ENCODE results near the gene SDF2. TPM values are rescaled to one million over a fixed set of nuclear protein-coding genes. Genes with fewer than 3 reads are reported as not detected.
A peak's percentile ranks its signal among the peaks of the same experiment; 100 is the strongest.
"Not testable (repeated sequence)": the region's sequence is repeated elsewhere in the genome, so short reads cannot be mapped to it uniquely, and the experiment has no call there.

The SDF2 gene
- total RNA-seq, 1 experiment from 2014 or later = 112 TPM

GRCh38 chr17:28685366-28685765 is 23.7 kb upstream of the SDF2 start:
- no peak for DNase-seq (ENCODE audit: low spot score)

- peak; percentile 59 for DNase-seq (ENCODE audit: low spot score)
Measured at GRCh38 chr17:28684963-28685362, 23.3 kb upstream of the SDF2 start.

- no peak for DNase-seq (ENCODE audit: low spot score)
Measured at GRCh38 chr17:28682655-28683054, 20.9 kb upstream of the SDF2 start.

- DNase-seq (ENCODE audit: low spot score) = no peak
Measured at GRCh38 chr17:28675980-28676379, 14.3 kb upstream of the SDF2 start.

DNA sequence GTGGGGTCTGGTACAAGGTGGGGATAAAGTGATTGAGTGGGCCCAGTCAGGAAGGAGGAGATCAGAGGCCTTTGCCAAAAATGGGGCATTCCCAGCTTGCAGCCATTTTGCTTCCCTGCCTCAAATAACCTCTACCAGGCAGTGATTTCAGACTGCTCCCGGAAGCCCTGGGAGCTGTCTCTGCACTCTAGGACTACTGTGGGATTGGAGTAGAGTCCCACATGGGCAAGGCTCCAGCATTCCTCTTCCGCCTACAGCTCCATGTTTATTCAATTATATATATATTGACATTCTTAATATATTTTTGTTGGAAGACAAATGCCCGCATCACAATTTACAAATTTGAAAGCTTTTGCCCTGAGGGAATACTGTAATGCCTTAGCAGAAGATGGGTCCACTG is 13.8 kb upstream of the SDF2 start:
- DNase-seq (ENCODE audit: low spot score) = no peak

- DNase-seq (ENCODE audit: low spot score) = no peak
Measured at GRCh38 chr17:28669918-28670317, 8.2 kb upstream of the SDF2 start.

- DNase-seq (ENCODE audit: low spot score) = no peak
Measured at GRCh38 chr17:28667870-28668269, 6.2 kb upstream of the SDF2 start.

DNA sequence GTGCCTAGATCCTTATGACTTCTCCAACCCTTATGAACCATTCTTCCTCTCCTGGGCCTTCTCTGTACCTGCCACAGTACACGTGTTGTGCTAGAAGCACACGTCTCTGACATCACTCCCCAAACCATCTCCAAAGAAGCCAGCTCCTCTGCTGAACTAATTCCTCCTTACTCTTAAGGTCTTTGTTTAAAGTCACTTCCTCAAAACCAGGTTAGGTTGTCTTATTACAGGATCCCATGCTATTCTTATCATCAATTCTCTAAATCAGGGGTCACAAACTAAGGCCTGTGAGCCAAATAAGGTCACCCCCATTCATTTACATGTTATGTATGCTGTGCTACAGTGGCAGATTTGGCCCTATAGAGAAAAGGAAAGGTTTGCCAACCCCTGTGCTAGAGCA is 4.3 kb upstream of the SDF2 start:
- DNase-seq (ENCODE audit: low spot score) = no peak

DNA sequence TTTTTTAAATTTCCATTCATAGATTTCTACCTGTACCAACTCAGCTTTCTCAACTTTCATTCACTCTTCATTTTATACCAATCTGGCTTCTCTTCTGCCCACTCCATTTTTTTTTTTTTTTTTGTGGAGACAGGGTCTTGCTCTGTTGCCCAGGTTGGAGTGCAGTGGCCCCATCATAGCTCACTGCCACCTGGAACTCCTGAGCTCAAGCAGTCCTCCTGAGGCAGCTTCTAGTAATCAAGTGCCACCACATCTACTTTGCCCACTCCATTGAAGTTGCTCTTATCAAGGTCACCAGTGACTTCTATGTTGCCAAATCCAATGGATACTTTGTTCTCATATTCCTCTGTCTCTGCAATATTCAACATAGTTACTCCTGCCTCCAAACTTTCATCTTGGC is 2.0 kb upstream of the SDF2 start:
- no peak for DNase-seq (ENCODE audit: low spot score)

- DNase-seq (ENCODE audit: low spot score) = no peak
Measured at GRCh38 chr17:28662527-28662829, 772 bp upstream of the SDF2 start.

DNA sequence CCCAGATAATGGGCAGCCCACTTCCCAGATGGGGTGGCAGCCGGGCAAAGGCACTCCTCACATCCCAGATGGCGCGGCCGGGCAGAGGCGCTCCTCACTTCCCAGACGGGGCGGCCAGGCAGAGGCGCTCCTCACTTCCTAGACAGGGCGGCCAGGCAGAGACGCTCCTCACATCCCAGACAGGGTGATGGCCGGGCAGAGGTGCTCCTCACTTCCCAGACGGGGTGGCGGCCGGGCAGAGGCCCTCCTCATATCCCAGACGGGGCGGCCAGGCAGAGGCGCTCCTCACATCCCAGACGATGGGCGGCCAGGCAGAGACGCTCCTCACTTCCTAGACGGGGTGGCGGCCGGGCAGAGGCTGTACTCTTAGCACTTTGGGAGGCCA is 2.2 kb downstream of the SDF2 start:
- DNase-seq (ENCODE audit: low spot score) = not testable (repeated sequence)

DNA sequence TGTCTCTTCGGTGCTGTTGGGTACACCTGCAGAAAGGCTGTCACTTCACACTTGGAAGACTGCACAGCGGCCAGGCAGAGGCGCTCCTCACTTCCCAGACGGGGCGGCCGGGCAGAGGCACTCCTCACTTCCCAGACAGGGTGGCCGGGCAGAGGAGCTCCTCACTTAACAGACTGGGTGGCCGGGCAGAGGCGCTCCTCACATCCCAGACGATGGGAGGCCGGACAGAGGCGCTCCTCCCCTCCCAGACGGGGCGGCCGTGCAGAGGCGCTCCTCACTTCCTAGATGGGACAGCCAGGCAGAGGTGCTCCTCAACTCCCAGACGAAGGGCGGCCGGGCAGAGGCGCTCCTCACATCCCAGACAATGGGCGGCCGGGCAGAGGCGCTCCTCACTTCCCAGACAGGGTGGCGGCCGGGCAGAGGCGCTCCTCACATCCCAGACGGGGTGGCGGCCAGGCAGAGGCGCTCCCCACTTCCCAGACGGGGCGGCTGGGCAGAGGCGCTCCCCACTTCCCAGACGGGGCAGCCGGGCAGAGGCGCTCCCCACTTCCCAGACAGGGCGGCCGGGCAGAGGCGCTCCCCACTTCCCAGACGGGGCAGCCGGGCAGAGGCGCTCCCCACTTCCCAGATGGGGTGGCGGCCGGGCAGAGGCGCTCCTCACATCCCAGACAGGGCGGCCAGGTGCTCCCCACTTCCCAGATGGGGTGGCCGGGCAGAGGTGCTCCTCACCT is 2.8 kb downstream of the SDF2 start:
- not testable (repeated sequence) for DNase-seq (ENCODE audit: low spot score)

DNA sequence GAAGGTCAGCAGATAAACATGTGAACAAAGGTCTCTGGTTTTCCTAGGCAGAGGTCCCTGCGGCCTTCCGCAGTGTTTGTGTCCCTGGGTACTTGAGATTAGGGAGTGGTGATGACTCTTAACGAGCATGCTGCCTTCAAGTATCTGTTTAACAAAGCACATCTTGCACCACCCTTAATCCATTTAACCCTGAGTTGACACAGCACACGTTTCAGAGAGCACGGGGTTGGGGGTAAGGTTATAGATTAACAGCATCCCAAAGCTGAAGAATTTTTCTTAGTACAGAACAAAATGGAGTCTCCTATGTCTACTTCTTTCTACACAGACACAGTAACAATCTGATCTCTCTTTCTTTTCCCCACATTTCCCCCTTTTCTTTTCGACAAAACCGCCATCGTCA is 3.4 kb downstream of the SDF2 start:
- DNase-seq (ENCODE audit: low spot score) = not testable (repeated sequence)

DNA sequence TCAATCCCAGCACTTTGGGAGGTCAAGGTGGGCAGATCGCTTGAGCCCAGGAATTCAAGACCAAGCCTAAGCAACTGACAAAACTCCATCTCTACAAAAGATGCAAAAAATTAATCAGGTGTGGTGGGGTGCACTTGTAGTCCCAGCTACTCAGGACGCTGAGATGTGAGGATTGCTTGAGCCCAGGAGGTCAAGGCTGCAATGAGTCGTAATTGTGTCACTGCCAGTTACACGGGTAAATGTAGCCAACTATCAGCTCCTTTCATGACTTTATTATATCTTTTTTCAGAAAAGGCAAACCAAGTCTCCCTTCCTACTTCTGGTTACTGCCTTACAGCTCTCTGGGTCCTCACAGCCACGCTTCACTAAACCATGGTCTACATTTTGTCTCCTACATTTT is 4.0 kb downstream of the SDF2 start:
- DNase-seq (ENCODE audit: low spot score) = peak; percentile 28

DNA sequence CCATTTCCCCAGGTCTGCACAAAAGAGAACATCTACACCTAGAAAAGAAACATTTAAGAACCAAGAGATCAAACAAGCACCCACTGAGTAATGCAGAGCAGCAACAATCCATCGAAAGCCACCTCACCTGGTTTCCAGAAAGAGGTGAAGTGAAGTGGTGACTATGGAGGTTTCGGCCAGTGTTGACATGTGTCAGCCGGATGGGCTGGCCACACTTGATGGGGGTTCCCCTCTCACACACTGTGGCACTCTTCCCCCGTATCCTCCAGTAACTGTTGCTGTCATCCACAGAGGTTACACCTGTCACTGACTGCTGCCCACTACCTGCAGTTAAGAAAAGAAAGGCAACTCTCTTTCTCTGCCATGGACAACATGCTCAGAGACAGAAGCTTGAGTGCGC is 6.5 kb downstream of the SDF2 start:
- no peak for DNase-seq (ENCODE audit: low spot score)

DNA sequence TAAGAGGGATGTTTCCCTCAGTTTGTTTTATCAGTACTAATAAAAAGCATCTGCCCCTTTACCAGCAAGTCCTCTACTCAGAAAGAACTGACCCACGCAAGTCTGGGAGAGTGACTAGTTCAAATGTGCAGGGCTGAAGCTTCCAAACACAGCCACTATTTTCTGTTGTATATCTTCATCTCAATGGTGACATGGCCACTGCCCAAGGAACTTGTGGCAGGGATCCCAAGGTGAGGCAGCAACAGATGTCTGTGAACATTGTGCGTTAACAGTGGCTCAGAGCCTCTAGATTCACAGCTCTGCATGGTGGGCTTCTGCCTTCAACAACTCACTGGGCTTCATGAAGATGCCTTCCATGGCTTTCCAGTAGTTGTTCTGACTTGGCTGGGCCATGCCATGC is 13.0 kb downstream of the SDF2 start:
- DNase-seq (ENCODE audit: low spot score) = no peak

- DNase-seq (ENCODE audit: low spot score) = no peak
Measured at GRCh38 chr17:28646039-28646754, 15.5 kb downstream of the SDF2 start.

- DNase-seq (ENCODE audit: low spot score) = no peak
Measured at GRCh38 chr17:28645576-28645939, 16.1 kb downstream of the SDF2 start.

GRCh38 chr17:28644787-28645575 is 16.7 kb downstream of the SDF2 start, which contains the start of gene BLTP2:
TSS of gene BLTP2 (minus strand) at chr17:28645158. CDS start at chr17:28645056, 102 bp downstream.
- DNase-seq (ENCODE audit: low spot score) = peak; percentile 88

GRCh38 chr17:28643983-28644786 is 17.5 kb downstream of the SDF2 start:
- peak; percentile 64 for DNase-seq (ENCODE audit: low spot score)

DNA sequence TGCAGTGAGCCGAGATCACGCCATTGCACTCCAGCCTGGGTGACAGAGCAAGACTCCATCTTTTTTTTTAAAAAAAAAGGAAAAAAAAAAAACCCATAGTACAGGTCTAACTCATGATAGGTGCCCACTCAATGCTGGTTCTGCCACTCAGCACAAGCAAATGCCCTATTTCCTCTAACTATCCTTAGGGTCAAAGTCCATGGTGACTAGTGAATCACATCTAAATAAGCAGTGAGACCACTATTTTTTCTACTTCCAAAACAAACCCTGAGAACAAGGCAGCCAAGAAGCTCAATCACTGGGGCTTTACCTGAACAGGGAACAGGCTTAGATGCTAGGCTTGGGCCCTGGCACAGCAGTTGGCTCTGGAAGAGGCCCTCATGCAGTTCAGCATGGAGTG is 20.1 kb downstream of the SDF2 start:
- no peak for DNase-seq (ENCODE audit: low spot score)

- DNase-seq (ENCODE audit: low spot score) = no peak
Measured at GRCh38 chr17:28635506-28635905, 26.2 kb downstream of the SDF2 start.
